Activated naive CD4-positive, alpha-beta T cell treated with anti-CD3 and anti-CD28 coated beads for 36 hours (primary cell): ENCODE results near the gene TPMT. TPM values are rescaled to one million over a fixed set of nuclear protein-coding genes. Genes with fewer than 3 reads are reported as not detected.

Experiments used
- total RNA-seq, 2 experiments: library from RNA; stranded (reverse); gene quantifications; one replicate each; pipeline ENCODE4 v1.2.3, GENCODE V29; 2021

Gene TPMT
- total RNA-seq, 2 experiments from 2014 or later: 4.9 to 5.6 TPM

Other genes starting within 250 kb of the TPMT start
- gene KIF13A, start 167.4 kb downstream of the TPMT start, total RNA-seq: not detected
- gene NHLRC1, start 32.4 kb downstream of the TPMT start, total RNA-seq: under 1 TPM; 0.10 to 0.25 TPM
- gene KDM1B, start 345 bp upstream of the TPMT start, total RNA-seq: 10 to 100 TPM; 14.4 to 15.2 TPM
- 100 to 1,000 TPM; 200 to 203 TPM for gene DEK, start 109.5 kb upstream of the TPMT start, total RNA-seq
- gene RNF144B, start 232.3 kb upstream of the TPMT start, total RNA-seq: 1 to 10 TPM; 1.5 to 3.2 TPM